ENCODE results near the gene SPTY2D1.

- TF ChIP-seq SIN3A (IDR thresholded peaks at IDR 0.05; ENCODE audit: borderline replicate concordance, insufficient read depth, low read length) (no peak), POLR2AphosphoS5 (IDR thresholded peaks at IDR 0.05; ENCODE audit: low read depth, low read length) (no peak), REST (IDR thresholded peaks at IDR 0.05; ENCODE audit: insufficient read depth in 1 of 2, low read depth in 2 of 2, low read length in 2 of 2) (no peak), FOXP2 (optimal IDR thresholded peaks at IDR 0.05; ENCODE audit: borderline replicate concordance, extremely low read depth, extremely low read length, insufficient read depth) (no peak), TAF1 (IDR thresholded peaks at IDR 0.05; ENCODE audit: borderline replicate concordance, insufficient read depth, low read length) (no peak)
Observed at GRCh38 chr11:18566406-18566805, 67.7 kb downstream of the SPTY2D1 start.

Data from PFSK-1 (cell line).